AML-193 (cell line): Measurements from ENCODE around the gene PLEKHM2.
"Not testable (repeated sequence)": the region's sequence is repeated elsewhere in the genome, so short reads cannot be mapped to it uniquely, and the experiment has no call there.

Experiments used
- DNase-seq, 2 experiments: peaks; one replicate each; lab custom pipeline; 2025; lab: John Stamatoyannopoulos, UW

Gene PLEKHM2

DNA sequence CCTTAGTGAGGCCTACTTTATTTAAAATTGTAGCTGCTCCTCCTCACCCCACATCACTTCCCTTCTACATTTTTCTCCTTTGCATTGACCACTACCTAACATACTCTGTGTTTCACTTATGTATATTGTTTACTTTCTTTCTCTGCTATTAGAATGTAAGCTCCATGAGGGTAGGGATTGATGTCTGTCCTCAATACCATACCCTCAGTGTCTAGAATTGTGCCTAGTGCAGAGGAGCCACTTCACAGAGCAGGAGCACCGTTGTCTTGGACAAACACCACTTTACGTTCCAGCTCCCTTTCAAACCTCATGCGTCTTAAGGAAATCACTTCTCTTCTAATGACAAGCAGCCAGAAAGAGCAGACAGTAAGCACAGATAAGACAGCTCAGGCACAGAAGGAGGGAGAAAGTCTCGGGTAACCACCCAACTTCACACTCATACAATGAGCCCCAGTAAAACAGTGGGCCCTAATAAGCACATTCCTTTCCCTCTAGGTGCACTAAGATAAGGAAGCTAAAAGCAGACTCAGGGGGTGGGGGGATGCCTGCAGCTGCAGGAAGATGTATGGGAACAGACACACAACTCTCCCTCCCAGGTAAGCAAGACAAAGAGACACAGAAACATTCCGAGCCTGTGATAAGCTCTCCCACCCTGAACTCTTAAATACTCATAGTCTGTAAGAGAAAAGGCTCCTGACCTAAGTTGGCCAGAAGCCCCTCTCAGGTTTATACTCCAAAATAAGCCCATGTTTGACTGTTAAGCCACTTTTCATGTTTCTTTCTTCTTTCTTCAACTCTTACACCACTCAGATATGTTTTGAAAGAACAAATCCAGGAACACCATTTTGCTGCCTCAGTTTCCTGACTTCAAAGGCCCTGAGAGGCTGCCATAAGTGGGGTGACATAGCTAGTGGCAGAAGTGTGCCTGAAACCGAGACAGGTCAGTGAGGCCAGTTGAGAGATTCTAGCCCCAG is 7.1 kb upstream of the PLEKHM2 start:
- DNase-seq, result no peak

DNA sequence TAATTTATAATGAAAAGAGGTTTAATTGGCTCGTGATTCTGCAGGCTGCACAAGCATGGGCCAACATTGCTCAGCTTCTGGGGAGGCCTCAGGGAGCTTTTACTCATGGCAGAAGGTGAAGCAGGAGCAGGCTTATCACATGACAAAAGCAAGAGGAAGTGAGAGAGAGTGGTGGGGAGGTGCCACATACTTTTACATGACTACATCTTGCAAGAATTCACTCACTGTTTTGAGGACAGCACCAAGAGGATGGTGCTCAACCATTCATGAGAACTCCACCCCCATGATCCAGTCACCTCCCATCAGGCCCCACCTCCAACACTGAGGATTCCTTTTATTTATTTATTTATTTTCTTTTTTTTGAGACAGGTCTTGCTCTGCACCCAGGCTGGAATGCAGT is 5.5 kb upstream of the PLEKHM2 start:
- DNase-seq, result no peak

DNA sequence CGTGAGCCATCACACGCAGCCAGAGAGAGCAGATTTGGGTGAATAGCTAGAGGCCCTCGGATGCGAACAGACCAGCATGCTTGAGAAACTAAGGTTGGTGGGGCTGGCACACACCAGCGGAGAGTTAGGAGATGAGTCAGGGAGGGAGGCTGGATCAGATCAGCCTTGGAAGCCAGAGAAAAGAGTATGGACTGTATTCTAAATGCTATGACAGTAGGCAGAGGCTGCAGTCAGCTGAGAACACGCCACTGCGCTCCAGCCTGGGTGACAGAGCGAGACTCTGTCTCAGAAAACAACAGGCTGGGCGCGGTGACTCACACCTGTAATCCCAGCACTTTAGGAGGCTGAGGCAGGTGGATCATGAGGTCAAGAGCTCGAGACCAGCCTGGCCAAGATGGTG is 4.0 kb upstream of the PLEKHM2 start:
- DNase-seq, result no peak

DNA sequence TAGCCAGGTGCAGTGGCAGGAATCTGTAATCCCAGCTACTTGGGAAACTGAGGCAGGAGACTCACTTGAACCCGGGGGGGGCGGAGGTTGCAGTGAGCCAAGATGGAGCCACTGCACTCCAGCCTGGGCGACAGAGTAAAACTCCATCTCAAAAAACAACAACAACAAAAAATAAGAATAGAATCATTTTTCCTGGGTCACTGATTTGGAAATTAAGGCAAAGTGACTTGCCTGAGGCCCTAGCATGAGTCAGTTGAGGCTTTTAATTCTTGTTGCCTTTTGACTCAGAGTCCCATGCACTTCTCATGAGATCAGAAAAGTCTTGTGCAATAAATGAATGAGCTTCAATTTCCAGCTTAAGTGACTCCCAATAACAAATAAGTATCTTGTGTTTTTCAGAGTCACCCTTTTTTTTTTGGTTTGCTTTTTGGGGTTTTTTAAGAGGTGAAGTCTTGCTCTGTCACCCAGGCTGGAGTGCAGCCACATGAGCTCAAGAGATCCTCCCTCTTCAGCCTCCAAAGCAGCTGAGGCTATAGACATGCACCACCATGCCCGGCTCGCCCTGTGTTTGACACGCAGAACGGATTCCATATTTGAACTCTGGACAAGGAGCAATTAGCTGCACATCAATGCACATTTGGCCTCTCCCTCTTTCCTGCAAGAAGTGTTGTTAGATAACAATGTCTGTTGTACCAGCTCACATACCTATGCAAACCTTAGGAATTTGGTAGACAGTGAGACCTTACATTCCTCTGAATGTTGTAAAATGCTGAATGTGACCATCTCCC is 3.4 kb upstream of the PLEKHM2 start:
- DNase-seq, result peak; percentile 32

DNA sequence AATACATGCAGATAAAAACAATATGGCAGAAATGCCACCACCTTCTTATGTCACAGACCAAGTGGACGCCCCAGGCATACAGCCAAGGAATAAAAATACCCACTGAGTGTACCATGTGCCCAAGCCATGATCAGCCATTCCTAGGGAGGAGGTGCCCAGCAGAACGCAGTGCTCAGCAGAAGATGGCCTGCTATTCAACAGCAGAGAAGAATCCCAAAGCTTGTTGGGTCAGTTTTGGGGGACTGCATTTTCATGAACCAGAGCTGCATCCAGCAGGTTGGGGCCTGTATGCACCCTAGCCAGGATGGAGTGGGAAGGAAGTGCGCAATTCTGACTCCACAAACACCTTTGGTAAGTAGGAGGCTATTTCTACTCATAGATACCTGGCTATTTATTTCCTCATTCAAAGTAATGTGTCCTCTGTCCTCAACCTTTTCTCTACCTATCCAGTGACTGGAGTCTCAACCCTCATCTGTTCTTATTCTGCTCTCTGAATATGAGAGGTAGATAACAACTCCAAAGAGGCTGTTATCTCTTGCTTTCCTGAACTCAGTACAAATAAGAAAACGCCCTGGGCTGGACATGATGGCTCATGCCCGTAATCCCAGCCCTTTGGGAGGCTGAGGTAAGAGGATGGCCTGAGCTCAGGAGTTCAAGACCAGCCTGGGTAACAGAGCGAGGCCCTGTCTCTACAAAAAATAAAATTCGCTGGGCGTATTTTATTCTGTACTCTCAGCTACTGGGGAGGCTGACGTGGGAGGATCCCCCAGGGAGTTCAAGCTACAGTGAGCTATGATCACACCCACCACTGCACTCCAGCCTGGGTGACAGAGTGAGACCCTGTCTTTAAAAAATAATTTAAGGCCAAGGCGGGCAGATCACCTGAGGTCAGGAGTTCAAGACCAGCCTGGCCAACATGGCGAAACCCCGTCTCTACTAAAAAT is 2.5 kb upstream of the PLEKHM2 start:
- DNase-seq, result no peak

DNA sequence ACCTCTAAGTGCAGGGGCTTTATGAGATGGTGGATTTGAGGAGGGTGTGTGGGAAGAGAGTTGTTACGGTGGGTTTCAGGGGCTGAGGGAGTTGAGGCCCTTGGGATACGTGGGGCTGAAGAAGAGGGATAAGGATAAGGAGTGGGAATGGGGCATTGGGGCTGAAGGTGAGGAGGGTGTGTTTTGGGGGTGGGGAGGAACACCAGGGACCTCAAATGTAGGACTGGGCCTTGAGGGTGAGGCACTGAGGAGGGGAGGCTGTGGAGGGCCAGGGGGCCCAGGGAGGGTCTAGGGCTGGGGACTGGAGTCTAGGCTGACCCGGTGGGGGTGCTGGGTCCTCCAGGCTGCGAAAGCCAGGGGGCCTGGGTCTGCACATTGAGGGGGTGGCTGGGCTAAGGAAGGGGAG is 1.2 kb upstream of the PLEKHM2 start:
- DNase-seq, result no peak

DNA sequence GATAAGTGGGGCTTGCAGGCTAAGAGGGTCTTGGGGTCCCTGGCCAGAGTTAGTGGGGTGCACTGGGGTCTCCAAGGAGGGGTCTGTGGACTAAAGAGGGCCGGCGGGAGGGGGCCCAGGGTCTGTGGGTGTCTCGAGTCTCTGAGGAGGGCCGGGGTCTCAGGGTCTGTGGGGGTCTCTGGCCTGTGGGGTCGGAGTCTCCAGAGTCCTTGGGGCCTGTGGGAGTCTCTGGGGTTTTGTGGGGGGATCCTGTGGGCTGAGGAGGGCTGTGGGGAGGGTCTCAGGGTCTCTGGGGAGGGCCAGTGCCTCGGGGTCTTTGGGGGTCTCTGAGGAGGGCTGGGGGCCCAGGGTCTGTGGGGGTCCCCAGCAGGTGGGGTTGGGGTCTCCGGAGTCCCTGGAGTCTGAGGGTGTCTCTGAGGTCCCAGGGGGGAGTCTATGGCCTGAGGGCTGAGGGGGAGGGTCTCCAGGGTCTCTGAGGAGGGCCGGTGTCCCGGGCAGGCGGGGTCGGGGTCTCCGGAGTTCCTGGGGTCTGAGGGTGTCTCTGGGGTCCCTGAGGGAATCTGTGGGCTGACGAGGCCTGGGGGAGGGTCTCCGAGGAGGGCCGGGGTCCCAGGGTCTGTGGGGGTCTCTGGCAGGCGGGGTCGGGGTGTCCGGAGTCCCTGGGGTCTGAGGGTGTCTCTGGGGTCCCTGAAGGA is 628 bp upstream of the PLEKHM2 start:
- DNase-seq, result no peak

DNA sequence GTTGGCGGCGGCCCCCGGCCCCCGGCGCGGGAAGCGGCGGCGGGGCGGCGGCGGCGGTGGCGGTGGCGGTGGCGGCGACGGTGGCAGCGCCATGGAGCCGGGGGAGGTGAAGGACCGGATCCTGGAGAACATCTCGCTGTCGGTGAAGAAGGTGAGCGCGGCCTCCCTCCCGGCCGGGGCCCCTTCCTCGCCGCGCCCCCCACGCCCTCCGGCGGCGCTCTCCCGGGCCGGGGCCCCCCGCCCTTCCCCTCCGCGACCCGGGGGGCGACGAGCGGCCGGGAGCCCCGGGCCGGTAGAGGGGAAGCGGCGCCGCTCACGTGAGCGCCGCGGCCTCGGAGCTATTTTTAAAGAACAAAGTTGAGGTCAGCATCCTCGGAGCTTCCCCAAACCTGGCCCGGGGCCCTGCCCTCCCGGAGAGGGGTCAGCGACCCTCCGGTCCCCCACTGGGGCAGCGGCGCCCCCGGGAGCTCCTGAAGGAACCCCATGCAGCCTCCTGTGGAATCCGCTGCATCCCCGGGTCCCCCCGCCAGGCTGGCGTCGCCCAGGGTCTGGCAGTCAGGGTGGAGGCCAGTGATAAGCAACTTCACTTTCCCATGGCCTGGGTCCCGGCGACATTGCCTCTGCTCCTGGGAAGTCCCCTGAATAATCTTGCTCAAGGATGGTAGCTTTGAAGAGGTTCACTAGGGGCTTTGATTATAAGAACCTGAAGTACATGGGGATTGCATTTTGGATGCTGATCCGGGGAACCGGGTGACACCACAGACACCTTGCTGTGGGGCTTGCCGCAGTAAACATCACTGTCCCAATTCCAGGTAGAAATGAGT is 560 bp downstream of the PLEKHM2 start:
- peak; percentile 2 to 29 for DNase-seq

DNA sequence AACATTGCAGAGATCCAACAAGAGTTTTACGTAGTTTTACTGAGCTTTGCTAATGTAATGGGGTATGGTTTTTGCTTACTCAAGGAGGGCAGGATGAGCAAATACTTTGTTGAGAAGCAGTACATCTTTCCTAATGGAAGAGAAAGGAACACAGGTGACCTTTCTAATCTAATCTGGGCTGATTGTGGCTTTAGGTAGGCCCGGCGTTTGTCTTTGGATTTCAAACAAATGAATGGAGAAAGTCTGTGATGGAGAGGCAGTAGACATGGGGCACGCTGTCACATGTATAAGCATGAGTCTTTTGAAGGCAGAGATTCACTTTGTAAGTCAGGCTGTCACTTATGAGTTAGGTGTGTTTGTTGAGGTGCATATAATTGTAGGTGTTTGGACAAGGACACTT is 1.7 kb downstream of the PLEKHM2 start:
- no peak for DNase-seq

DNA sequence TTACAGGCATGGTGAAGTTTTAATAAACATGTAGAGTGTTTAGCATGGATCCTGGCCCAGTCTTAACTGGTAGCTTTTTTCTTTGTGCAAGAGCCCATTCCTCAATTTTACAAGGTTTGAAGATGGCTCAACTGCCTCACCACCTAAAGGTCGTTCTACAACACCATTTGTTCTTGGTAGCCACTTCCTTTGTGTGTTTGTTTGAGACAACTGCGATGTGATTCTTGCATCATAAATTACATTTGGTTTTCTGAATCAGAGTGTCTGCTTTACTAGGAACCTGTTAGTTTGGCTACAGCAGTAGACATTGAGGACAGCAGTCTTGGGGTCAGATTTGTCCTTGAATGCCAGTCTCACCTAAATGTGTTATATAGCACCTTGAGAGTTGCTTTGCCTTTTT is 3.3 kb downstream of the PLEKHM2 start:
- DNase-seq, result no peak

DNA sequence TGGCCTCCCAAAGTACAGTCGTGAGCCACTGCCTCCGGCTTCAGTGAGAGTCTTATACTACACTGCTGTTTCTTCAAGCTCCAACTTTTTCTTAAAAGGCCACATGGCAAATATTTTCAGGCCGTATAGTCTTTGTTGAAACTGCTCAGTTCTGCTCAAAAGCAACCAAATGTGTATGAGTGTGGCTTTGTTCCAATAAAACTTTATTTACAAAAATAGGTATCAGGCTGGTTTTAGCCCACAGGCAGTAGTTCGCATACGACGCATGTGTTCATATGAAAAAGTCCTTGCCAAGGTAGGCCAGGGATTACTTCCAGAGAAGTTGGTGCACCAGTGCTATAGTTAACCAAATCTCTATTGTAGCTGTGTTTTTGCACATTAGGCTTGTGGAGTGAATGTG is 6.2 kb downstream of the PLEKHM2 start:
- no peak for DNase-seq

DNA sequence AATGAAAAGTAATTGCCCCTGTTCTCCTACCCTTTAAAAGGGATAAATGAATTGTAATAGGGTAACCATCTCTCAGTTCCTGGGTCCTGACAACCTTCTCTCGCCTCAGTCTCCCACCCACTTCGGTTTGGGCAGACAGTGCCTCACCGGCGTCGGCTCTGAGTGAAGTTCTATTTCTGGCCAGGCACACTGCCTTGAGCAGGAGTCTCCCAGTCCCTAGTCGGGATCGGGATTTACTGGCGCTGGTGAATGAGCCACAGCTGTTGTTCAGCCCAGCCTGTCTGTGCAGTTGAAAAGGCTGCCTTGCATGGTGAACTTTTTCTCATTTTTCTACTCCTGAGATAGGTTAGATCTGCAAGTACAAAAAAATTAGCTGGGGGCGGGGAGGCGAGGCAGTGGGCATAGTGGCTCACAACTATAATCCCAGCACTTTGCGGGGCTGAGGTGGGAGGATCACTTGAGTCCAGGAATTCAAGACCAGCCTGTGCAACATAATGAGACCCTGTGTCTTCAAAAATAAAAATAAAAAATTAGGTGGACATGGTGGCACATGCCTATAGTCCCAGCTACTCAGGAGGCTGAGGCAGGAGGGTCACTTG is 7.4 kb downstream of the PLEKHM2 start:
- DNase-seq, result no peak

DNA sequence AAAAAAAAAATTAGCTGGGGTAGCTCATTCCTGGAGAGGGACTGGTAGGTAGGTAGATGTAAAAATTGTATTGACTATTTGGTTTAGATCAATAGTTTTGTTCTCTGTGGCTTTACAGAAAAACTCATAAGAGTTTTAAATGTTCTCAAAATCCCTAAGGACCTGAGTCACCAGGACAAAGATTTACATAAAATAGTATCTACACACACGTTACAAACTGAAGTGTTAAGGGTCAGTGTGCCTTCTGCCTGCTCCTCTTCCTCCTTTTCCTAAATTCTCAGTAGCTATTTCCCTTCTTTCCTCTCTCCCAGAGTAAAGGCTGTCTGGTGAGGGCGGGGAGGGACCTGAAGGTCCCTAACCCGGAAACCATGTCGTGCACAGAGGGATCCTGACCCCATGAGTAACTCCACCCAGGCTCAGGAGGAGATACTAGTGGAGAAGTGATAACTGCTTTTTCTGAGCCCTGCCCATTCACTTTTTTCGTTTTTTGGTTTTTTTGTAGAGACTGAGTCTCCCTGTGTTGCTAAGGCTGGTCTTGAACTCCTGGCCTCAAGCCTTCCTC is 8.1 kb downstream of the PLEKHM2 start:
- DNase-seq, result no peak

DNA sequence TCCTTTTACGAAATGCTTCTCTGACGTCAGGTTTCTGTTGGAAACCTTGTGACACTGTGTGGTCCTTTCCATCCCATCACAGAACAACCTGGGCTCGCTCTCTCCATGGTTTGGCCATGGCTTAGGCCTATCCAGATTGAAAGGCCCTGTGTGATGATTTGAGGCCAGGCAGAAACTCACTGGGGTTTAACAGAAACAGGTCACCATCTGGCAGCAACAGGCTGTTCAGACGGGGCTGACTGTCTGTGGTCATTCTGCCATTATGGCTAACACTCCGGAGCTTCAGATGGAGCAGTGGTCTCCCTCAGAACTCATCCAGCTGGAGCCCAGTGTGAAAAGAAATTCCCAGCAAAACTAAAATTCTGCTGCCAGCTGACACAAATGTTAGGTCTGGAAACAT is 9.3 kb downstream of the PLEKHM2 start:
- DNase-seq, result no peak

DNA sequence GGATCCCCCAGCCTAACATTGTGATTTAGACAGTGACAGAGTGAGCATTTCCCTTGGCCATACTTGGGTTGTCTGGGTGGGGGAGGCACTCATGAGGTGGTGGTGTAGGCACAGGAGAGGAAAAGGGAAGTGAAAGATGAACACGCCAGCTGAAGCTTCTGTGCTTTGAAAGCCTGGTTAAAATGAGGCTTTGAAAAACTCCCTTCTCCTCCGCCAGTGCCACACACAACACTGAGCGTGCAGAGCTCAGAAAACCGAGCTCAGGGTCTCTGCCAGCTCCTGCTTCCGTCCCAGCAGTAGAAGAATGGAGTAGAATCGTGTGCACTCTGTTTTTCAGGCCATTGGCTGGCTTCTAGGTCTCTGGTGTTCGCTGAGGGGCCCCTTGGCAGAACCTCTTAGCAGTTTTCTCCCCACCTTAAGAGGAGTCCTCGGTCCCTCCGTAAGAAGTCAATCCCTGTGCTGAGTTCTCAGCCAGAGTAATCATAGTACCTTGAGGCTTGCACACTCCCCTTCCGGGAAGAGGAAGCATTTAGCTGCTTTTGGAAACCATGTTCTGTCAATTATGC is 12.9 kb downstream of the PLEKHM2 start:
- peak; percentile 58 to 64 for DNase-seq

DNA sequence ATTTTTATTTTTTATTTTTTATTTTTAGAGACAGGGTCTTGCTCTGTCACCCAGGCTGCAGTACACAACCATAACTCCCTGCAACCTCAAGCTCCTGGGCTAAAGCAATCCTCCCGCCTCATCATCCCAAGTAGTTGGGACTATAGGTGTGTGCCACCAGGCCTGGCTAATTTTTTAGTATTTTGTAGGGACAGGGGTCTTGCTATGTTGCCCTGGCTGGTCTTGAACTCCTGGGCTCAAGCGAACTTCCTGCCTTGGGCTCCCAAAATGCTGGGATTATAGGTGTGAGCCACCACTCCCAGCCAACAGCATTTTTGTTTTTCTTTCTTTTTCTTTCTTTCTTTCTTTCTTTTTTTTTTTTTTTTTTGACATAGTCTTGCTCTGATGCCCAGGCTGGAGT is 14.1 kb downstream of the PLEKHM2 start:
- DNase-seq, result no peak

DNA sequence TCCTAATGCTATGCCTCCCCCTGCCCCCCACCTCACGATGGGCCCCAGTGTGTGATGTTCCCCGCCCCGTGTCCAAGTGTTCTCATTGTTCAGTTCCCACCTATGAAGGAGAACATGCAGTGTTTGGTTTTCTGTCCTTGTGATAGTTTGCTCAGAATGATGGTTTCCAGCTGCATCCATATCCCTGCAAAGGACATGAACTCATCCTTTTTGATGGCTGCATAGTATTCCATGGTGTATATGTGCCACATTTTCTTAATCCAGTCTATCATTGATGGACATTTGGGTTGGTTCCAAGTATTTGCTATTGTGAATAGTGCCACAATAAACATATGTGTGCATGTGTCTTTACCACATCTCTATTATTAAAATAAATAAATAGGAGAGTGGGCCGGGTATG is 15.2 kb downstream of the PLEKHM2 start:
- not testable (repeated sequence) for DNase-seq

DNA sequence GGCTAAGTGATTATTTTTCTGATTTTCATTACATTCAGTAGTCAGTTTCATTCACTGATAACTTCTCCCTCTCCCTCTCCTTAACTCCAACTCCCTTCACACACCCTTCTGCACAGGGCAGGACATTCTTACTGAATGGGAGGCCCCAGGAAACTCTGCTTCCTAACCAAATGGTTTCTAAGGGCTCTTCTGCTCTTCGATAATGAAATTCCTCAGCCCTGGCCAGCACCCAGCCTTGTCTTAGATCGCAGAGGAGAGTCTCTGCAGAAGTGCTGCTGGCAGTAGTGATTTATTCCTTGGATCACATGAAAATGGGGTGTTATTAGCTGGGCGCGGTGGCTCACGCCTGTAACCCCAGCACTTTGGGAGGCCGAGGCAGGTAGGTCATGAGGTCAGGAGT is 16.4 kb downstream of the PLEKHM2 start:
- DNase-seq, result no peak

DNA sequence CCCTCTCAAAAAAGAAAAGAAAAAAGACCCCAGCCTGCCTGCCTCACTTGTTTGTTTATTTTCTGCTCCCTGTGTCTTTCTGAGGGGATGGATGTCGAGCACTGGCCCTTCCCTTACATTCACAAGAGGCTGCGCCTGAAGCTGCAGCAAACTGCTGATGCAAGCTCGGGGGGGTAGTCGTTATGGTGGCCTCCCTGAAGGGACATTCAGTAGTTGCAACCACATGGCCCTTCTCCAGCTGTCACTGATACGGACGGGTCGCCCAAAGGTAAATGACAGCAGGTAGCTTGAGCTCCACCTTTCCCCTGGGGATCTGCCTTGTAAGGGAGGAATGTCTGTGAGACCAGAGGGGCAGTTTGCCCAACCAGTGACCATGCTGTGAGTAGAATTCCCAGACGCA is 17.7 kb downstream of the PLEKHM2 start:
- no peak for DNase-seq
